Chondrocyte (in vitro differentiated cells): Measurements from ENCODE around the gene MTUS2. TPM values are rescaled to one million over a fixed set of nuclear protein-coding genes. Genes with fewer than 3 reads are reported as not detected.

Experiments used
- DNase-seq: peaks from one replicate; pipeline ENCODE4 v3.0.0; 2021; ENCODE audit warnings: mixed read lengths, low spot score
- H3K27ac Mint-ChIP-seq: one replicate; pipeline ENCODE4 v1.8.0; 2021; ENCODE audit warnings: mild to moderate bottlenecking, moderate library complexity, mixed read lengths; ENCODE audit not compliant: unreplicated experiment
- H3K27me3 Mint-ChIP-seq: 2 replicates; pipeline ENCODE4 v1.8.0; 2021; ENCODE audit warnings: low read depth, mixed read lengths
- H3K36me3 Mint-ChIP-seq: 2 replicates; pipeline ENCODE4 v1.8.0; 2021; ENCODE audit warnings: low read depth, mixed read lengths
- H3K4me1 Mint-ChIP-seq: 2 replicates; pipeline ENCODE4 v1.8.0; 2021; ENCODE audit warnings: low read depth, mild to moderate bottlenecking, mixed read lengths
- H3K4me3 Mint-ChIP-seq: one replicate; pipeline ENCODE4 v1.8.0; 2021; ENCODE audit warnings: mild to moderate bottlenecking, moderate library complexity, mixed read lengths; ENCODE audit not compliant: unreplicated experiment
- H3K9me3 Mint-ChIP-seq: 2 replicates; pipeline ENCODE4 v1.8.0; 2021; ENCODE audit warnings: low read depth, mixed read lengths
- total RNA-seq: library from RNA; stranded (reverse); gene quantifications from 3 replicates; pipeline ENCODE4 v1.2.1, GENCODE V29; 2021
- TF ChIP-seq, protein P1 (sequence below): fragments of 200-600 bp; sonication (generic); IDR thresholded peaks from 2 replicates; pipeline ENCODE4 v1.5.0; 2021; ENCODE audit warnings: antibody characterized with exemption, mild to moderate bottlenecking, moderate library complexity

The MTUS2 gene
- total RNA-seq, 1 donor from 2014 or later, result 1.2 TPM

GRCh38 chr13:29514720-29515310, 694.7 kb downstream of the MTUS2 start:
- TF ChIP-seq, protein P1, sequence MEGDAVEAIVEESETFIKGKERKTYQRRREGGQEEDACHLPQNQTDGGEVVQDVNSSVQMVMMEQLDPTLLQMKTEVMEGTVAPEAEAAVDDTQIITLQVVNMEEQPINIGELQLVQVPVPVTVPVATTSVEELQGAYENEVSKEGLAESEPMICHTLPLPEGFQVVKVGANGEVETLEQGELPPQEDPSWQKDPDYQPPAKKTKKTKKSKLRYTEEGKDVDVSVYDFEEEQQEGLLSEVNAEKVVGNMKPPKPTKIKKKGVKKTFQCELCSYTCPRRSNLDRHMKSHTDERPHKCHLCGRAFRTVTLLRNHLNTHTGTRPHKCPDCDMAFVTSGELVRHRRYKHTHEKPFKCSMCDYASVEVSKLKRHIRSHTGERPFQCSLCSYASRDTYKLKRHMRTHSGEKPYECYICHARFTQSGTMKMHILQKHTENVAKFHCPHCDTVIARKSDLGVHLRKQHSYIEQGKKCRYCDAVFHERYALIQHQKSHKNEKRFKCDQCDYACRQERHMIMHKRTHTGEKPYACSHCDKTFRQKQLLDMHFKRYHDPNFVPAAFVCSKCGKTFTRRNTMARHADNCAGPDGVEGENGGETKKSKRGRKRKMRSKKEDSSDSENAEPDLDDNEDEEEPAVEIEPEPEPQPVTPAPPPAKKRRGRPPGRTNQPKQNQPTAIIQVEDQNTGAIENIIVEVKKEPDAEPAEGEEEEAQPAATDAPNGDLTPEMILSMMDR, result no peak
- H3K4me3 Mint-ChIP-seq, result no peak overlapping the region
- H3K9me3 Mint-ChIP-seq, result no peaks in the 10 kb centered on the region
- peaks cover 55% of the 10 kb centered on the region for H3K36me3 Mint-ChIP-seq
- no peak for DNase-seq
- H3K27me3 Mint-ChIP-seq, result no peaks in the 10 kb centered on the region
- peaks cover 24% of the 10 kb centered on the region for H3K4me1 Mint-ChIP-seq
- no peak overlapping the region for H3K27ac Mint-ChIP-seq

GRCh38 chr13:29515372-29515771, 695.2 kb downstream of the MTUS2 start:
- peaks cover 25% of the 10 kb centered on the region for H3K4me1 Mint-ChIP-seq
- no peak overlapping the region for H3K27ac Mint-ChIP-seq
- no peak for DNase-seq
- no peaks in the 10 kb centered on the region for H3K27me3 Mint-ChIP-seq
- H3K9me3 Mint-ChIP-seq, result no peaks in the 10 kb centered on the region
- H3K4me3 Mint-ChIP-seq, result no peak overlapping the region
- peaks cover 56% of the 10 kb centered on the region for H3K36me3 Mint-ChIP-seq
- TF ChIP-seq, protein P1, result no peak

DNA sequence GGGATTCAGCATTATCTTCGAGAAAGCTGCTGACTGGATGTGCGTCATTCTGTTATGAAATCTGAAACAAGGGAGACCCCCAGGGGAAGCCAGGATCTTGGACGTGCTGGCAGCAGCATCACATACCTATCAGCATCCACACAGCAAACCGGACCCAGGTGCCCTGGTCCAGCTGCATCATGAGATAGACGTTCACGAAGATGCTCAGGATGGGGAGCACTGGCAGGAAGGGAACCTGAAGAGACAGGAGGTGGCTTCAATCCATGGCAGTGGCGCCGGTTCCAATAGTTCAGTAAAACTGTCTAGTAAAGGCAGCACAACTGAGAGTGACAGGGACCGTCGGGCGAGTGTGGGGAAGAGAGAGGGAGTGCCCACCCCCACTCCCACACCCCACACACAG, 695.9 kb downstream of the MTUS2 start:
- TF ChIP-seq, protein P1, result no peak
- Mint-ChIP-seq H3K36me3 (peaks cover 60% of the 10 kb centered on the region), H3K4me3 (no peak overlapping the region), H3K4me1 (peaks cover 32% of the 10 kb centered on the region), H3K27me3 (no peaks in the 10 kb centered on the region), H3K9me3 (no peaks in the 10 kb centered on the region), H3K27ac (peak overlapping the region; percentile 22)
- DNase-seq, result no peak

GRCh38 chr13:29516880-29517279, 696.7 kb downstream of the MTUS2 start:
- no peaks in the 10 kb centered on the region for H3K9me3 Mint-ChIP-seq
- H3K27me3 Mint-ChIP-seq, result no peaks in the 10 kb centered on the region
- DNase-seq, result no peak
- TF ChIP-seq, protein P1, result no peak
- H3K27ac Mint-ChIP-seq, result no peak overlapping the region
- no peak overlapping the region for H3K4me3 Mint-ChIP-seq
- peaks cover 60% of the 10 kb centered on the region for H3K36me3 Mint-ChIP-seq
- H3K4me1 Mint-ChIP-seq, result peaks cover 36% of the 10 kb centered on the region

DNA sequence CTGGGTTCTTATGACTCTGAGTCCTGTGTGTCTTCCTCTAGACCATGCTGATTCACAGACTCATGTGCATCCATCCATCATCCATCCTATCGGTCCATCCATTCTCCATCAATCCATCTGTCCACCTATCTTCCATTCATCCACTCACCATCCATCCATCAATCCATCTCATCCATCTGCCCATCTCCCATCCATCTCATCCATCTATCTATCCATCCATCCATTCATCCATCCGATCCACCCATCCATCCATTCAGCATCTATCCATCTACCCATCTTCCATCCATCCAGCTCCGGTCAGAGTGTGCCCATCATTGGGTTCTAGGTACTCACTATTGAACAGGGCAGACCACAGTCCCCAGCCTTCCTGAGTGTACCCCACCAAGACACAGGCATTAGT, 699.8 kb downstream of the MTUS2 start:
- peaks cover 50% of the 10 kb centered on the region for H3K4me1 Mint-ChIP-seq
- peak overlapping the region; percentile 82 for H3K27ac Mint-ChIP-seq
- no peak overlapping the region for H3K4me3 Mint-ChIP-seq

More for the DNA sequence above, 699.8 kb downstream of the MTUS2 start:
- no peak for DNase-seq
- Mint-ChIP-seq H3K27me3 (no peaks in the 10 kb centered on the region), H3K36me3 (peaks cover 56% of the 10 kb centered on the region), H3K9me3 (peaks cover 3% of the 10 kb centered on the region)
- TF ChIP-seq, protein P1, result no peak
